ENCODE results near the gene PRUNE1.
A peak's percentile ranks its signal among the peaks of the same experiment; 100 is the strongest.

The PRUNE1 gene

GRCh38 chr1:150997126-150997872, 10.9 kb upstream of the PRUNE1 start:
- H3K36me3 ChIP-seq (replicated peaks): peaks cover 3% of the 10 kb centered on the region
- in situ Hi-C loops (cut with HindIII; ENCODE audit: low pct_ligation_motif_present, low sequenced_read_pairs): no loop called here

GRCh38 chr1:150997949-150998348, 10.3 kb upstream of the PRUNE1 start:
- in situ Hi-C loops (cut with HindIII; ENCODE audit: low pct_ligation_motif_present, low sequenced_read_pairs): no loop called here
- Histone ChIP-seq H3K4me3 (ENCODE audit: low read depth, low read length) (no peak overlapping the region), H3K27me3 (replicated peaks) (no peaks in the 10 kb centered on the region), H3K27ac (no peak overlapping the region), H3K36me3 (replicated peaks) (peaks cover 3% of the 10 kb centered on the region)
- no peak for DNase-seq
- no peak for TF ChIP-seq CTCF (IDR thresholded peaks at IDR 0.05; ENCODE audit: low read depth, low read length, missing control alignments)

More at GRCh38 chr1:150997126-150997872, 10.9 kb upstream of the PRUNE1 start:
- no peak for TF ChIP-seq CTCF (IDR thresholded peaks at IDR 0.05; ENCODE audit: low read depth, low read length, missing control alignments)
- Histone ChIP-seq H3K27ac (no peak overlapping the region), H3K4me3 (ENCODE audit: low read depth, low read length) (no peak overlapping the region), H3K27me3 (replicated peaks) (no peaks in the 10 kb centered on the region)
- no peak for DNase-seq

GRCh38 chr1:150999051-150999674, 9.1 kb upstream of the PRUNE1 start:
- no peaks in the 10 kb centered on the region for H3K27me3 ChIP-seq (replicated peaks)
- no peak overlapping the region for H3K4me3 ChIP-seq (ENCODE audit: low read depth, low read length)
- in situ Hi-C loops (cut with HindIII; ENCODE audit: low pct_ligation_motif_present, low sequenced_read_pairs): no loop called here
- peak; percentile 84 for DNase-seq
- H3K27ac ChIP-seq: peak overlapping the region; percentile 75
- TF ChIP-seq CTCF (IDR thresholded peaks at IDR 0.05; ENCODE audit: low read depth, low read length, missing control alignments): no peak
- peaks cover 3% of the 10 kb centered on the region for H3K36me3 ChIP-seq (replicated peaks)

- in situ Hi-C loops (cut with HindIII; ENCODE audit: low pct_ligation_motif_present, low sequenced_read_pairs): no loop called here
These were observed 8.3 kb upstream of the PRUNE1 start for GRCh38 chr1:150999926-151000325.

GRCh38 chr1:151000408-151000807, 7.8 kb upstream of the PRUNE1 start:
- DNase-seq: no peak
- Histone ChIP-seq H3K27ac (no peak overlapping the region), H3K36me3 (replicated peaks) (peaks cover 3% of the 10 kb centered on the region), H3K27me3 (replicated peaks) (no peaks in the 10 kb centered on the region), H3K4me3 (ENCODE audit: low read depth, low read length) (no peak overlapping the region)
- TF ChIP-seq CTCF (IDR thresholded peaks at IDR 0.05; ENCODE audit: low read depth, low read length, missing control alignments): no peak
- in situ Hi-C loops (cut with HindIII; ENCODE audit: low pct_ligation_motif_present, low sequenced_read_pairs): no loop called here

More at GRCh38 chr1:150999926-151000325, 8.3 kb upstream of the PRUNE1 start:
- no peak overlapping the region for H3K4me3 ChIP-seq (ENCODE audit: low read depth, low read length)
- peaks cover 3% of the 10 kb centered on the region for H3K36me3 ChIP-seq (replicated peaks)
- no peak for DNase-seq
- peak overlapping the region; percentile 75 for H3K27ac ChIP-seq
- TF ChIP-seq CTCF (IDR thresholded peaks at IDR 0.05; ENCODE audit: low read depth, low read length, missing control alignments): no peak
- no peaks in the 10 kb centered on the region for H3K27me3 ChIP-seq (replicated peaks)
